ENCODE results near the gene L2HGDH.

DNA sequence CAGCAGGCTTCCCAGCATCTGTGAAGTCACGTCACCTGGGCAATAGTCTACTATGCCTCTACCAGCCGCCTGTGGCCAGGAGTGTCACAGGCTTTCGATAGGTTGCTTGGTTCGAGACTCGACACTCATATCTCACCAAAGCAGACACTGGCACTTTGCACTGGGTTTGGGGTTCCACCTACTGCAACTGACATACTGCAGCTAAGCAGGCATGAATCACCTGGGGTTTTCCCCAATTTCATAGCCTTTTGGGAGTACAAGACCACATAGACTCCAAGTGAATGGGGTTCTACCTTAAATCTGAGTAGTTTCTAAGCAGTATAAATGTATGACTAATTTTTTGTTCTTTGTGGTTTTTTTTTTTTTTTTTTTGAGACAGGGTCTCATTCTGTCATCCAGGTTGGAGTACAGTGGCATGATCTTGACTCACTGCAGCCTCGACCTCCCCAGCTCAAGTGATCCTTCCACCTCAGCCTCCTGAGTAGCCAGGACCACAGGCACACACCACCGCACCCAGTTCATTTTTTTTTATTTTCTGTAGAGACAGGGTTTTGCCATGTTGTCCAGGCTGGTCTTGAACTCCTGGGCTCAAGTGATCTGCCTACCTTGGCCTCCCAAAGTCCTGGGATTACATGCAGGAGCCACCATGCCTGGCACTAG lies 32.2 kb upstream of the L2HGDH start:
- TF ChIP-seq, protein P1, sequence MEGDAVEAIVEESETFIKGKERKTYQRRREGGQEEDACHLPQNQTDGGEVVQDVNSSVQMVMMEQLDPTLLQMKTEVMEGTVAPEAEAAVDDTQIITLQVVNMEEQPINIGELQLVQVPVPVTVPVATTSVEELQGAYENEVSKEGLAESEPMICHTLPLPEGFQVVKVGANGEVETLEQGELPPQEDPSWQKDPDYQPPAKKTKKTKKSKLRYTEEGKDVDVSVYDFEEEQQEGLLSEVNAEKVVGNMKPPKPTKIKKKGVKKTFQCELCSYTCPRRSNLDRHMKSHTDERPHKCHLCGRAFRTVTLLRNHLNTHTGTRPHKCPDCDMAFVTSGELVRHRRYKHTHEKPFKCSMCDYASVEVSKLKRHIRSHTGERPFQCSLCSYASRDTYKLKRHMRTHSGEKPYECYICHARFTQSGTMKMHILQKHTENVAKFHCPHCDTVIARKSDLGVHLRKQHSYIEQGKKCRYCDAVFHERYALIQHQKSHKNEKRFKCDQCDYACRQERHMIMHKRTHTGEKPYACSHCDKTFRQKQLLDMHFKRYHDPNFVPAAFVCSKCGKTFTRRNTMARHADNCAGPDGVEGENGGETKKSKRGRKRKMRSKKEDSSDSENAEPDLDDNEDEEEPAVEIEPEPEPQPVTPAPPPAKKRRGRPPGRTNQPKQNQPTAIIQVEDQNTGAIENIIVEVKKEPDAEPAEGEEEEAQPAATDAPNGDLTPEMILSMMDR (IDR thresholded peaks at IDR 0.05): no peak
- no peak for TF ChIP-seq EP300 (IDR thresholded peaks at IDR 0.05; ENCODE audit: low read depth)
- no peak for TF ChIP-seq POLR2A (IDR thresholded peaks at IDR 0.05)
